HepG2 (cell line): Measurements from ENCODE around the gene EPHA10.

ENCODE experiments used
- CTCF ChIP-seq: sonication (generic); formaldehyde crosslinking; IDR thresholded peaks from 2 replicates; pipeline ENCODE4 v1.5.0; 2020; ENCODE audit warnings: mild to moderate bottlenecking, missing genetic modification reagents, moderate library complexity
- DPF2 ChIP-seq: sonication (generic); formaldehyde crosslinking; IDR thresholded peaks from 2 replicates; pipeline ENCODE4 v1.4.0; 2020; ENCODE audit warnings: mild to moderate bottlenecking, low read depth, missing genetic modification reagents, borderline replicate concordance
- ESRRA ChIP-seq: sonication (generic); formaldehyde crosslinking; IDR thresholded peaks from 2 replicates; pipeline ENCODE4 v1.5.1; 2020; ENCODE audit warnings: mild to moderate bottlenecking, low read depth, missing genetic modification reagents
- HINFP ChIP-seq: sonication (generic); formaldehyde crosslinking; IDR thresholded peaks from 2 replicates; pipeline ENCODE4 v1.4.0; 2020; ENCODE audit warnings: low read depth, mild to moderate bottlenecking, missing genetic modification reagents
- MAX ChIP-seq: IDR thresholded peaks from 2 replicates; pipeline ENCODE4 v1.6.1; 2012; ENCODE audit warnings: inconsistent platforms
- POLR2A ChIP-seq, 2 experiments: IDR thresholded peaks; 2 replicates each; pipeline ENCODE4 v1.6.1; 2011; ENCODE audit warnings: low read depth in 2 of 2, low read length in 2 of 2, mild to moderate bottlenecking in 1 of 2, moderate library complexity in 1 of 2; ENCODE audit not compliant: insufficient read depth in 1 of 2
- TARDBP ChIP-seq: sonication (generic); formaldehyde crosslinking; IDR thresholded peaks from 2 replicates; pipeline ENCODE4 v1.8.0; 2022; ENCODE audit warnings: mild to moderate bottlenecking, missing genetic modification reagents

- TF ChIP-seq POLR2A (IDR thresholded peaks at IDR 0.05; ENCODE audit: insufficient read depth in 1 of 2, low read depth in 2 of 2, low read length in 2 of 2) (no peak), MAX (no peak), DPF2 (CRISPR knock-in tag) (no peak), ESRRA (CRISPR knock-in tag) (no peak), CTCF (no peak), TARDBP (no peak), HINFP (CRISPR knock-in tag) (no peak)
Observed at GRCh38 chr1:37807220-37807554, 42.3 kb upstream of the EPHA10 start.
